Measurements from ENCODE around the gene NHLRC1.
"Not testable (repeated sequence)": the region's sequence is repeated elsewhere in the genome, so short reads cannot be mapped to it uniquely, and the experiment has no call there.

The NHLRC1 gene

DNA sequence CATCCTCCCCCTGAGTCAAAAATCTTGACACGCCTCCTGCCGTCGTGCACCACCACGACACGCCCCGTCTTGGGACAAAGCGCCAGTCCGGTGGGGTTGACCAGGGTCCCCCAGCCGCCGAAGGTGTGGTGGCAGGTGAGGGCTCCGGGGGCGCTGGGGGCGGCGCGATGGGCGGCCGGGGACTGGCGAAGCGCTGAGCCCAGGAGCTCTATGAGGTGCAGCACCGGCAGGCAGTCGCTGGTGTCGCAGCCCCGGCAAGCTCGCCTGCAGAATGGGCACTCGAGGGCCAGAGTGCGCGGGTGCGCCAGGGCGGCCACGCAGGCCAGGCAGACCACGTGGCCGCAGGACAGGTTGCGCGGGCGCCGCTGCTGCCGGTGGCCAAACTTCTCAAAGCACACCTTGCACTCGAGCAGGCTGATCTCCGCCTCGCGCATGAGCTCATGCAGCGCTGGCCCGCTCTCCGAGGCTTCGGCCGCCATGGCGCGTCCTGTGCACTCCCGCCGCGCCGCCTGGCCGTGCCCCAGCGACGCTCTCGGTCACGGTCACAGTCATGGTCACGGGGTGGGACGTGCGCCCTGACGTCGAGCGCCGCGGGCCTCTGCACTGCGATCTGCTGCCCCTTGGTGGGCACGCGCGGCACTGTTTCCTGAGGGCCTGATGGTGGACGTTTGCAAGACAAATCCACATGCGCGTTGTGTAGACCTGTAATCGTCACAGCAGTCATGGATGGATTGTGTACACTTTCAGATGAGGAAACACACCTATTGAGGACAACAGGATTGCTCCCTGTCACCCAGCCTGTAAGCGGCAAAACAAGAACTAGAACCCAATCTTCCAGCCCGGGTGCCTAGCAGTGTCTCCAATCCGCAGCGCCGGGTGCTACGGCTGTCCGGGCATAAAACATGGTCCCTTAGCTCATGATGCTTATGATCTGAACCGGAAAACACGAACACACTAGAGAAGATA, at the start of gene NHLRC1:
NHLRC1 (minus strand) TSS at position 550 of the 966 bp plus-strand sequence; CDS start at position 479, 71 bp downstream.
- peak; percentile 54 for DNase-seq (ENCODE audit: low read depth)

DNA sequence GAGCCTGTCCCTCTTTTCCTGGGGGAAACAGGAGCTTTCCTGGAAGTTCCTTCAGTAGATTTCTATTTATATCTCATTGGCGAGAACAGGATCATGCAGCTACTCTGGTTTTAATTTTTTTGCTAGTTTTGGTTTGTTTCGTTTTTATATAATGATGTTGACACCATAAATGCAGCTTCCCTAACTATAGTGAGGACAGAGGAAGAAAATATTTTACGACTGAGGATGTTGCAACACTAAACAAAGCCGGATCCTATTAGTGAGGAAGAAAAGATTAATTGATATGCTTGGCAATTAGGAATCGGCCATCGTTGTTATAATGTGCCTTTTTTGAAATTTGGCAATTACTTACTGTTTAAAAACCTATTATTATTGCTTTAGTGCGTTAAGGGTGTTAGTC, 49.4 kb upstream of the NHLRC1 start:
- no peak for DNase-seq (ENCODE audit: low read depth)

DNA sequence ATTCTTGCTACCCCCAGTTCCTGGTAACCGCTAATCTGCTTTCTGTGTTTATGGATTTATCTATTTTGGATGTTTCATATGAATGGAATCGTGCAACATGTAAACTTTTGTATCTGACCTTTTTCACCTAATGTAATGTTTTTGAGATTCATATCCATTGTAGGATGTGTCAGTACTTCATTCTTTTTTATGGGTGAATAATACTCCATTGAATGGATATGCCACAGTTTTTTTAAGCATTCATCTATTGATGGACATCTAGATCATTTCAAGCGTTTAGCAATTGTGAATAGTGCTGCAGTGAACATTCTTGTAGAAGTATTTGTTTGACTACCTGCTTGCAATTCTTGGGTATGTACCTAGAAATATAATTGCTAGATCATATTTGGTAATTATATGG, 45.8 kb upstream of the NHLRC1 start:
- no peak for DNase-seq (ENCODE audit: low read depth)

DNA sequence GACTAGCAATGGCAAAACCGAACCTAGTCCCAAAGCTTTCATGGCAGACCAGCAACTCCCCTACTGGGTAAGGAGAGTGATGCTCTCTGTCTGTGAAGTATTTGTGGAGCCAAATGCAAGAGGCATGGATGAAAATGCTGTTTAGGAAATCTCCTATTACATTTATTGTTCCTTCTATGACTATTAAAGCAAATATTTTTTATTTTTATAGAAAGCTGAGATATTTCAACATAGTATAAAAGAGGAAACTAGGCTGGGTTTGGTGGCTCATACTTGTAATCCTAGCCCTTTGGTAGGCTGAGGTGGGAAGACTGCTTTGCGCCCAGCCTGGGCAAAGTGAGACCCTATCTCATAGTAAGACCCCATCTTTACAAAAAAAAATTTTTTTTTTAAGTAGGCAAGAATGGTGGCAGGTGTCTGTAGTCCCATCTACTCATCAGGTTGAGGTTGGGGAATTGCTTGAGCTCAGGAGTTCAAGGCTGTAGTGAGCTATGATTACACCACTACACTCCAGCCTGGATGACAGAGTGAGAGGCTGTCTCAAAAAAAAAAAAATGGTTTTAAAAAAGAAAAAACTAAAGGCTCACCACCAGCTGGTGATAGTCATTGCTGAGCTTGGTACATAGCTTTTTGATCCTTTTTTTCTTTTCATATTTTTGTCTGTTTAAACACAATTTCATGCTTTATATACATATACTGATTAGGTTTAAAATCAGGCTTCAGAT, 44.0 kb upstream of the NHLRC1 start:
- DNase-seq (ENCODE audit: low read depth) = no peak

DNA sequence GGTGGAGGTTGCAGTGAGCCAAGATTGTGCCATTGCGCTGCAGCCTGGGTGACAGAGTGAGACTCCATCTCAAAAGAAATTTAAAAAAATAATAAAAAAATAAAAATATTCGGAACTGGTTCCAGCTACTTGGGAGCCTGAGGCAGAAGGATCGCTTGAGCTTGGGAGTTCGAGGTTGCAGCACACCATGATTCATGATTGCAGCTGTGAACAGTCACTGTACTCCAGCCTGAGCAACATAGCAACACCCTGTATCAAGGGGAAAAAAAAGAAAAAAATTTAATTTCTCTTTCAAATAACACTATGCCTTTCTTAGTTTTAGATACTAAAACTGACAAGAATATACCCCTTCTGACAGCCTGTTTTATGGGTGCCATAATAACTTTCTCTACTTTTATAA, 43.3 kb upstream of the NHLRC1 start:
- no peak for DNase-seq (ENCODE audit: low read depth)

DNA sequence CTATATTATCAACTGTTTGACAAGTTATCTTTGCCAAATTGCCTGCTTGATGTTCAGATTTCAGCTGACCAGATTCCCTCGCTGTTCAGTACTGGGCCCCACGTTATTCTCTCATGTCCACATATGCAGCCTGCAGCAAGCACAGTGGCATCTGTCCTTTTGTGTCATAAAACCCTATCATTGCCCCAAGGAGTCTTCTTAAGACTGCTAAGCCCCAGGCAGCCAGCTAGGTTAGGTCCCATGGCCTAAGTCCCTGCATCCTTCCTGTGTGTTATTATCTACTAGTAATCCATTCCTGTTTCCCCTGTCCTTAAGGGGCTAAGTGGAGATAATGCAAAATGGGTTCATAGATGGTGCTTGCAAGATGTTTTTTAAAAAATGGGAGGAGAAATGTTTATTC, 39.9 kb upstream of the NHLRC1 start:
- DNase-seq (ENCODE audit: low read depth) = no peak

DNA sequence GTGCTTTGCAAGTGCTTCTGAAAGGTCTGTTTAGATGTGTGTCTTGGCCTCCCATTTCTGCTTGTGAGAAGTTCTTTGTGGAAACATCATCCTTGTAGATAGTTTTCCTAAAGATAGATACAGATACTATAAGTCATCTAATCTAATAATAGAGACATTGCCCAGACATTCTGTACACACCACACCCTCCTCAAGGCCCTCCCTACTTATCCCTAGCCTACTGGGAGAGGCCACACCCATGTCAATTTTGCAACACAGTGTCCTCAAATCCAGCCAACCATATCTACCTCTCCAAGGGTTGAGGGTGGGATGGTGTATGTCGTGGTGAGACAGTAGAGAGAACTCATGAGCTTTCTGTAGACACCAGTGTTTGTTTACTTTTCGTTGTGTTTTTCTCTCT, 39.0 kb upstream of the NHLRC1 start:
- no peak for DNase-seq (ENCODE audit: low read depth)

DNA sequence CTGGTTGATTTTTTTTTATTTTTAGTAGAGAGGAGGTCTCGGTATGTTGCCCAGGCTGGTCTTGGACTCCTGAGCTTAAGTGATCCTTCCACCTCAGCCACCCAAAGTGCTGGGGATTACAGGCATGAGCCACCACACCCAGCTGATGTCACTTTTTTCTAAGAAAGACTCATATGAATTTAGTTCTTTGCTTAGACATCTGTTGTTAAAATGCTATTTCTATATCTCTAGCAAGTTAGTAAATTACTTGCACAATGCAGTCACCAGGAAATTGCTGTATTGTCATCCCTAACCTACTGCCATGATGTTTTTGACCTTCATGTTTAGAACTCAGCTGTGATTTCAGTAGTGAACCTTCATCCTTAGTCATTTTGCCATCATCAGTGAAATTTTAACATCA, 38.4 kb upstream of the NHLRC1 start:
- DNase-seq (ENCODE audit: low read depth) = no peak

DNA sequence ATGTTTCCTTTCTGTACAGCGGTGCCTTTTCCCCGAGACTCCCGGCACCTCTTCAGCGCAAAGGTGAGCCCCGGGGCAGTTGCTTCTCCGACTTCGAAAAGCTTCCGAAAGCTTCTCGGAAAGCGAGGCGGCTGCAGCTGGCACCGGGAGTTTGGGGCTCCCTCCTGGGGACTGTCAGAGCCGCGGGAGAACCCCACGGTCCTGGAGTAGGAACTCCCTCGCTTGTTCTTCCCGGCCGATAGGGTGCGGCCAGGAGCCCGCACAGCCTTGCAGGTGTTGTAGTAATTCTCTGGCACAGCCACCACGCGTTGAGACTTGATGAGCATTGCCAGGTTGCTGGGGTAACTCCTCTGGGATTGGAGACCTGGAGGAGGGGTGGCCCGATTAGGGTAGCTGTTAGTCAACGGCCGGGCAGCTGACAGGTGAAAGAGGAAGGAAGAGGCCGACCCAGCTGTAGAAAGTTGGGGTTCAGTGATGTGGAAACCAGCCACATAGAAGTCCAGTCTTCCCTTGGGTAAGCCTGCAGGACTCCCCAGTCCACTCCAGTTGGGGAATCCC, 33.5 kb upstream of the NHLRC1 start:
- no peak for DNase-seq (ENCODE audit: low read depth)

DNA sequence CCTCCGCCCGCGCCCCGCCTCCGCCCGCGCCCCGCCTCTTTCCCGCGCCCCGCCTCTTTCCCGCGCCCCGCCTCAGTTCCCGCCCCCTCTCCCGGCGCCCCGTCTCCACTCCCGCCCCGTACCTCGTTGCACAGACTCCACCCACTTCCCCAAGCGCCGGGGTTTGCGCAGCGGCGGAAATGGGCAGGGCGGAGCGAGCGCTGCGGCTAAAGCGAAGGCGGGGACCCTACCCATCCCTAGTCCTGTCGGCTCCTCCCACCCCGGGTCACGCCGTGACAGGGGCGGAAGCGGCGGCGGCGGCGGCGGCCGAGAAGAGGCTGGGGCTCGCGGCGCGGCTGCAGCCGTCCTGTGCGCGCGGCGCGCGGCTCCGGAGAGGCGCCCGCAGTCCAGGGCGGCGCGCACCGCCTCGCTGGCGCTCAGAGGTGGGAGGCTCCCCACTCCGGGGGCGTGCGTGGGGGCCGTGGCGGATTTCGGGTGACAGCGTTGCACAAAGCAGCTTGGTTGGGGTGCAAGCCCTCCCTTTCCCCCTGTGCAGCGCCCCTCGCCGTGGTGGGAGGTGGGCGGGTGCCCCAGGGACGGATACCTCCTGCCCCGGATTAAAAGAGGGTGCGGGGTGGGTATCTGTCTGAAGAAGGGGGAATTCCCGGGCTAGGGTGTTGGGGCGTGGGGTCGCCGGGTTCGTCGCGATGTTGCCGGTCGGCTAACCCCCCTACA, 32.8 kb upstream of the NHLRC1 start, which contains the start of gene KDM1B:
KDM1B (plus strand) TSS at position 273 of the 714 bp plus-strand sequence. CDS start 4,474 bp downstream, outside the sequence.
- peak; percentile 93 for DNase-seq (ENCODE audit: low read depth)

DNA sequence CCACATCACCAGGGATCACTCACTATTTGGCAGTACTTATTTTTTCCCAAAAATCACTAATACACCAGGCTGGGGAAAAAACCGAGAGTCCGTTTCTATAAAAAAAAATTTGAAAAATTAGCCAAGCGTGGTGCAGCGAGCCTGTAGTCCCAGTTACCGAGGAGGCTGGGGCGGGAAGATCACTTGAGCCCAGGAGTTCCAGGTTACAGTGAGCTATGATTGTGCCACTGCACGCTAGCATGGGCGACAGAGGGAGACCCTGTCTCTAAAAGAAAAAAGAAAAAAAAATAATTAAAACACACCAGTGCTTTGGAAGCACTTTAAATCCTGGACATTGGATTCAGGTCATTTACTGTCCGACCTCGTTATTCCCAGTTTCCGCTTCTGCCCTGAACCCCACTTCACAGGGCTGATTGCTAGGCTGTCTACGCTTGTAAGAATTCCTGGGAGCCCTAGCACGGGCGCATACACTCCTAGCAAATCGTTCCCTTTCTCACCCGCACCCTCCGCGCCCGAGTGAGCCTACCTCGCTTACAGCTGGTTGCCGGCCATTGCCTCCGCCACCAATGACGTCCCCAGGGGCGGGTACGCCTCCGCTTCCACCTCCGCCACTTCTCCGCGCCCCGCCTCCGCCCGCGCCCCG, 32.2 kb upstream of the NHLRC1 start, which contains the start of gene TPMT:
TPMT (minus strand) TSS at position 571 of the 643 bp plus-strand sequence. CDS start 5,950 bp downstream, outside the sequence.
- DNase-seq (ENCODE audit: low read depth) = no peak

DNA sequence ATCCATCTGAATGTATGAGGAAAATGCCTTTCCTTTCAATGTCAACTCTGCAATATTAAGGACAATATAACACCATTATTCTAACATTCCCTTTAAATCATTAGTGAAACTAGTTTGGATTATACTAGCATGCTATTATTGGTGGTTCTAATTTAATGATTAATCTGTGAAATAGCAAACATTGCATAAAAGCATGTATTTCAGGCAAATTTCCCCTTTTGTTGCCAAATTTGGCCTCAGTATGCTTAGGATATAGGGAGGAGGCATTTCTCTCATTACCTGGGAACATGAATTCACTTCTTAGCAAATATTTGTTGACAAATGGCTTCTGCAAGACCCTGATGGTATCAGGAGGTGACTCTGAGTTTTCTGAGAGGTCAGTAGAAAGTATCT, 30.8 kb upstream of the NHLRC1 start:
- no peak for DNase-seq (ENCODE audit: low read depth)

DNA sequence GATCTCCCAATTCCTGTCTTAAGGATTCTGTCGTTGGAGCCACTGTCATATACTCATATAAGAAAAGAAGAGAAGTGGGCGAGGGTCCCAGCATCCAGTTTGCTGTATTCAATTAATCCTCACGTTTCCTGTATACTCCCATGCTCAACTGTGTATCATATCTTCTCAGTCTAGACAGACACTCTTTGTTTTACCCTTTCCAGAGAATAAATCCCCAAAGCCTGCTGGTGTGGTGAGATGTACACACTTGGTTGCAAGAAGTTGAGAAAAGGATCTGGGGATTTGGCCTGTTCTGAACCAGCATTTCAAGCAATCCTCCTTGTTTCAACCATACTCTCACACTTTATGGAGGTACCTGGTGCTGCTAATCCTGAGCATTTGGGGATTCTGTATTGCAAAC, 29.3 kb upstream of the NHLRC1 start:
- DNase-seq (ENCODE audit: low read depth) = no peak

DNA sequence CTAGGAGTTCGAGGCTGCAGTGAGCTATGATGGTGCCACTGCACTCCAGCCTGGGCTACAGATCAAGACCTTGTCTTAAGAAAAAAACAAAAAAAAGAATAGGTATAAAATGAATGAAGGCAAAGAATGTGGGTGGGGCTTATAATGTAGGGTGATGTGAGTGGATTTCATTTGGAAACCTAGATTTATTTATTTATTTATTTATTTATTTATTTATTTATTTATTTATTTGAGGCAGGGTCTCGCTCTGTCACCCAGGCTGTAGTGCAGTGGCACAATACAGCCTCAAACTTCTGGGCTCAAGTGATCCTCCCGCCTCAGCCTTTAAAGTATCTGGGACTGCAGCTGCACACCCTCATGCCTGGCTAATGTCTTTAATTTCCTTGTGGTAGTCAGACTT, 28.9 kb upstream of the NHLRC1 start:
- DNase-seq (ENCODE audit: low read depth) = not testable (repeated sequence)

DNA sequence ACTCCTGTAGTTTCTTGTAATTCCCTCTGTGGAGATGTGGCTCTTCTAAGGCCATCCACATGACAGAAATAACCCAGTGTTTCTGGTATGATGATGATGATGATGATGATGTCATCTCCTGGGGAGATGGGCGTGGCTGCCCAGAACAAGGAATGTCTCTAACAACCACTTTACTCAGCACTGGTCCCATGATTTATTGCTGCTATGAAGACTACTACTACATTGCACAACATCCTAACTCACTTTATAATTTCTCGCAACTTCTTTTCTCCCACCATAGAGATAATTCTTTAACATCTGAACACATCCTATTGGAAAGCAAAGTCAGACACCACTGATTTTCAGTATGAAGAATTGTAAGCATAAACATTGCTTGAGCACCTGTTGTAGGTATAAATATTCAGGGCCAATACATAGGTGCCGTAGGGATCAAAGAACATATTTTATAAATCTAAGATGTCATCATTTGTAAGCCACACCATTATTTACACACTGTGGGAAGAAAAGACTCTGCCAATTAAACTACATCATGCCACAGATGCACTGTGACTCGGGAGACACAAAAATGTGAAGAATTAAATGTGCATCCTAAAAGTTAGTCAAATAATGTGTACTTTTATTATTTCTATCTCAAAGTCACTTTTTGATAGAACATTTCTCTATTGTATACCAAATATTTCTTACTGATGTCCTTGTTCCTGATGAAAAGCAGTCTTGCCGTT, 26.0 kb upstream of the NHLRC1 start:
- no peak for DNase-seq (ENCODE audit: low read depth)

DNA sequence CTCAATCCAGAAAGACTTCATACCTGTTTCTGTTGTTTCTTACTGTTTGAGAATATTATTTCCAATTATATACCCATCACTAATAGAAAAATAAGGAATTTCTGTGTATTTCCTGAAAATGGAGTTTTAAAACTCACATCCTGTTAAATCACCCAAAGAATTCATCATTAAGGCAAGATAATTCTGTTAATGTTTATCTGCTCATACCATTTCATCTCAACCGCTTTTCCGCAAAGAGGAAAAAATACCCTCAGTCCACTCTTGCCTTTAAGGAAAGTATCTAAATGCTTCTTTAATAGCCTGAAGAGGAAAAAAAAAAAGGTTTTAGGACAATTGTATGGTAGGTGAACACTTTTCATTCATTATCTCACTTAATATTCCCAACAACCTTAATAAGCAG, 25.1 kb upstream of the NHLRC1 start:
- no peak for DNase-seq (ENCODE audit: low read depth)

DNA sequence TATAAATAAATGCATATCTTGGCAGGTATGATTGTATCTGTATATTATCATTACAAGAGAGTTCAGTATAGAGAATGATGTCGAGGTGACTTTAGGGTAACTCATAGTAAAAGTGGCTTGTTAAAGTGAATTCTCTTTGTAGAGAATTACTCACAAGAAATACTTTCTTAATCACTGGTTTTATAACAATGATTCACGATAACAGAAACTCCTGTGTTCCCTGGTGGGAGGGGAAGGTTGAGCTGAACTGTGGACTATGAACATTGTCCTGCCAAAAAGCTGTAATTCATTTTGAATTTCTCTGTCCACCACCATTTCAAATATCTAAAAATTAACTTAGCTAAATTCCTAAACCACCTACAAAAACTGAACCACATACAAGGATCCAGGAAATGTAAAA, 24.7 kb upstream of the NHLRC1 start:
- DNase-seq (ENCODE audit: low read depth) = no peak

DNA sequence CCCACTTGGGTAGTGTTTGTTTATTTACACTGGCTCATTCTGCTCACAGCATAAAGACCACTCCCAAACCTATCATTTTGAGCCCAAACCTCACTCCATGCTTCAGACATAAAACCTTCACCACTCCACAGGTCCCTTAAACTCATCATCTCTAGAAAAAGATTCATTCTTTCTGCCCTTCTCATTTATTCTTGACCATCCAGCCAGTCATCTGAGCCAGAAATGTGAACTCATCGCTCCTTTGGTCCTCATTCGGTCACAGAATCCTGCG, 20.0 kb upstream of the NHLRC1 start:
- no peak for DNase-seq (ENCODE audit: low read depth)

DNA sequence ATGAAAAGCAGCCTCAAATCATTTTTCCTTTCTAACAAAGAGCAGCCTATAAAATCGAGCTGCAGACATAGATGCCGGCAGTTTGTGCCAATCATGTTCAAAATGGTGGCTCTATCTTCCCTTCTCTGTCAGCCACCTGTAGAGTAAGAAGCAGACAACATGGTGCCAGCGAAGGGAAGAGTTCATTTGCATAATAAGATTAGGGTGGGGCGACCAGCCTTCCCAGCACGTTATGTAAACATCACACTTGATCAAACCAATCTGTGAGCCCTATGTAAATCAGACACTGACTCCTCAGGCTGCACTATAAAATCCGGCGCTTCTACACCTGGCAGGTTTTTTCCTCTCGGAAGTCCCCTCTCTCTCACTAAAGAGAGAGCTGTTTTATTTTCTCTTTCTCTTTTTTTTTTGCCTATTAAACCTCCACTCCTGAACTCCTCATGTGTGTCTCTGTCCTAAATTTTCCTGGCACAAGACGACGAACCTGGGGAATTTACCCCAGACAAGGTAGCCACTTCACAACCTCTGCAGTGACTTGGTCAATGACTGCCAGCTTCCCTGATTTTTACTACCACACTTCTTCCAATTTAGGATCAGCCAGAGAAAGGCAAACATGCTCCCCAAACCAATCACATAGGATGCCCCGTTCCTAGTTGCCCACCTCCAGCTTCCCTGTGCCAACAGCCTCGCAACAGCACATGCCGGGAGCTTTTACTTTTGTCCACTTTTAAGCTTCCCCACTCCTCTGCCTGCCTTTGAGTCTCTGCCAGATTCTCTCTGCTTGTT, 19.5 kb upstream of the NHLRC1 start:
- DNase-seq (ENCODE audit: low read depth) = no peak

DNA sequence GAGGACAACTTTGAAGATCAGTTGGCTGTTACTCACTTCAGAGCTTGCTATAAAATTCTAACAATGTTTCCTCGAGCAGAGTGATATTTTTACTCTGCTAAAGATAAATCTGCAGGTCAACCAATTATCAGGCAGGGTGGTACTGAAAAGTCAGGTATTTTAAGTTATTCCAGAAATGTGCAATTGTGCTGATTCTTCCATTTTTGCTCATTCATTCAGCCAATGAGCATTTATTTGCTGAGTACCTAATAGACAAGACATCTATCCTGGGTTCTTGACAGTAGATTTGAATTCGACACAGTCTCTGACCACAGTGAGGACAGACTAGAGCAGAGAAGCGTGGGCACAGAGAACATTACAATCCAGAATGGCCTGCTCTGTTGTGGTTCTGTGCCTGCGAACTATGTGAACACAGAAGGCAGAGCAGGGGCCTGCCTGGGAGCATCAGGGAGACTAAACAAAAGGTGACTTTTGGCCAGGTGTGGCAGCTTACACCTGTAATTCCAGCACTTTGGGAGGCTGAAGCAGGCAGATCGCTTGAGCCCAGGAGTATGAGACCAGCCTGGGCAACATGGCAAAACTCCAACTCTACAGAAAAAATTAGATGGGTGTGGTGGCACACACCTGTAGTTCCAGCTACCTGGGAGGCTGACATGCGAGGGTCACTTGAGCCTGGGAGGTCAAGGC, 17.6 kb upstream of the NHLRC1 start:
- DNase-seq (ENCODE audit: low read depth) = no peak
